CD4-positive, alpha-beta T cell treated with Interleukin-17A for 4 hours (primary cell): Measurements from ENCODE around the gene CACNA1C.

Experiments
- DNase-seq: peaks from one replicate; pipeline ENCODE4 v3.0.0-alpha.2; 2020; ENCODE audit warnings: mixed read lengths

CACNA1C gene

DNA sequence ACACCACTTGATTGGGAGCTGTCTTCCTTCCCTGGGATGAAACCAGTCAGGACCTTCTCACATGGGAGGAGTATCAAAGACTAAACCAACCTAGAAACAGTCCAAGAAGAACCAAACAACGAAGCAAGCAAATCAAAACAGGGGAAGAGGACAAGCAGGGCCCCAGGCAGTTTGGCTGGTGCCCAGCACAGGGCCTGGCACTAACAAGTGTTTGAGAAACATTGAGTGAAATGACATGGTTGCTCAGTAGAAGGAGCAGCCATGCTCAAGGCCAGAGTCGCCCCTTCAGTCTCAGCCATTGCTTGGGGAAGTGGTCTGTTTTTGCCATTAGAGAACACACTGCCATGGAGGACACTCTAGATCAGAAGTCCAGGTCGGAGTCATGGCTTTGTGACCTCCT lies 323.1 kb downstream of the CACNA1C start:
- no peak for DNase-seq

DNA sequence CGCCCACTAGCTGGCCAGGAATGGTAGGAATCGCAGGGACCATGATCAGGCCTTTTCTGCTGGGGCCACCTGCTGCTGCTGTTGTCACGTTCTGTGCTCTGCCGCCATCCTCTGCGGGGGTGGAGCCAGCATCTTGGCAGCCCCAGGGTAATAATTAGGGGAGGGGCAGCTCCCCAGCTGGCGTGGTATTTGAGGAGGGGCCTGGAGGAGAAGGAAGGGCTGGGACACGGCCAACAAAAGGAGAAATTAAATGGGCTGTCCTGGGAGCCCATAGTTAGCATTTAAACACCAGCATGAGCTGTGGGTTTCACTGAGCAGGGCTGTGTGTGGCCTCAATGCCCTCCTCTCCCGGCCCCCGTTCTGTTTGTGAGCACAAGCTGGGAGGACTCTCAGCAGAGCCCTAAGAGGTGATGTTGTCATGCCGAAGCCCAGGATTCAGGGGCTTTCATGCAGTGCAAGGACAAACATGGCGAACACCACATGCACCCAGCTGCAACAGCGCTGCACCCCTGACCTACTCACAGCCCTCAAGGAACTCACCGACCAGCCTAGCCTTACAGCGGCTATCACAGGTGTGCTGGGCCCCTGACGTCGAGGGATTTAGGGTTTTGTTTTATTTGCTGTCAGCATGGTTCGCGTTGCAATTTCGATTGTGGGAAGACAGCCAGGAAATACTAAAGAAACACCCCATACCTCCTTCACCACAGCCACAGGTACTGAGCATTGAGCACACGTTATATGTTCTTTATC lies 324.3 kb downstream of the CACNA1C start:
- DNase-seq: no peak

DNA sequence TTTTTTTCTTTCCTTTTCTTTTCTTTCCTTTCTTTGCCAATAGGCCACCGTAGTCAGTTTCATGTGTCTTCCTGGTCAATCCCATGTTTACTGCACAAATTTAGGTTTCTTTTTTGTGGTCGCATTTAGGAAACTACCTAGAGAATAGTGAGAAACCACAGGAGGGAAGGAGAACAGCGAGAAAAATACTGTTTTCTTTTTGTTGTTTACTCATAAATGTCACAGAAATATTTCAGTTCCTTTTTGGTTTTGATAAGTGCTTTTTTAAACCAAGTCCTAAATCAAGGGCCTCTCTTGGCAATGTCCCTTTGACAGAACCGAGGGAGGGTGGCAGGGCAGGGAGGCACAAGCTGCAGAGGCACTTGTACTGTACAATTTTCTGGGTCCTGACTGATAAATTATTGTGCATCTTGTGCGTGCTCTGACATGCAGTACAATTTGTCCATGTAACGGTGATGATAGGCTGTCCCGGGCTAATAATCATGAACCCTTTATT lies 326.1 kb downstream of the CACNA1C start:
- no peak for DNase-seq

DNA sequence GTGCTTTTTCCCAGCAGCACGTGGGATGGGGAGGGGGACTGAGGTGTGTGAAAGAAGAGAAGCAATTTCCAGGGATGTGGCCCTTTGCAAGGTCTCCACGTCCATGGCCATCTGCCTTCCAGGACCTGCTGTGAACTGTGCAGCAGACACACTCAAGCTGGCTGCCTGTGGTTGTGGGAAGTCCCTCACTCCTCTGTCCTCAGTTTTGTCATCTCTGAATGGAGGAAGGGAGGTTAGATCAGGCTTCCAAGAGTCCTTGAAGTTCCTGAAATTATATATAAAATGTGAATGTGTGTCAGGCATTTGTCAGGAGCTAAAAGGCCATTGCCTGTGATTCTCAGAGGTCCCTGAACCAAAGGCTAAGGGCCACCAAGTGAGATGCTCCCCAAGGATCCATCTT lies 328.2 kb downstream of the CACNA1C start:
- DNase-seq: no peak

DNA sequence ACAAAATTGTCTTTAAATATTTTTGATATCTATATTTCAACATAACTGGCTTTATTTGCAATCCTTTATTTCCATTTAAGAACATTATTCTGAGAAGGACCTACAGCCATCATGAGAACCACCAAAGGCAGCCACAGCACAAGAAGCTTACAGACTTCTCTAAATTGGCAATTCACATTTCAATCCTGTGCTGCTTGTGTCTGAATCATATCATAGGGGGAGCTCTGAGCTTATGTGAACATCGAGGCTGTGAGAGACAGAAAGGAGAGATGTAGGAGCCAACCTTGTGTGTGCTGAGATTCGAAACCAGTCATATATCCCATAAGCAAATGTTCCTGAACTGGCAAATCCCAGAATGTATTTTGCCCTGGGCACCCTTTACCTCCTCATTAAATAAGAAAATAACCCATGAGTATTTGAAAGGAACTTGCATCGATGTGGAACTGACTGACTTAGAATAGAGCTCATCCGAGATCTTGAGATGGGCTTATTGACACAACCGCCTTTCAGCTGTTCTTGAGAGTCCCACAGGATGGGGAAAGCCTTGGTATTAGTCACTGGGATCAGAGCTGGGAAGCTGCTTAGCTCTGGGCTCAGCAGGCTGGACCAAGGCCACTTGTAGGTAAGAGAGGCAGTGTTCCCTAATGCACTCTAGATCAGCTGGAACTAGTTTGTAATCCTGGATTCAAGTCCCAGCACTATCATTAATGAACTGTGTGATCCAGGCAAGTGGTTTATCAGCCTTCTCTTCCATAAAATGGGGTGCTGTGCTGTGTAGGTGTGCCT lies 329.8 kb downstream of the CACNA1C start:
- DNase-seq: no peak

DNA sequence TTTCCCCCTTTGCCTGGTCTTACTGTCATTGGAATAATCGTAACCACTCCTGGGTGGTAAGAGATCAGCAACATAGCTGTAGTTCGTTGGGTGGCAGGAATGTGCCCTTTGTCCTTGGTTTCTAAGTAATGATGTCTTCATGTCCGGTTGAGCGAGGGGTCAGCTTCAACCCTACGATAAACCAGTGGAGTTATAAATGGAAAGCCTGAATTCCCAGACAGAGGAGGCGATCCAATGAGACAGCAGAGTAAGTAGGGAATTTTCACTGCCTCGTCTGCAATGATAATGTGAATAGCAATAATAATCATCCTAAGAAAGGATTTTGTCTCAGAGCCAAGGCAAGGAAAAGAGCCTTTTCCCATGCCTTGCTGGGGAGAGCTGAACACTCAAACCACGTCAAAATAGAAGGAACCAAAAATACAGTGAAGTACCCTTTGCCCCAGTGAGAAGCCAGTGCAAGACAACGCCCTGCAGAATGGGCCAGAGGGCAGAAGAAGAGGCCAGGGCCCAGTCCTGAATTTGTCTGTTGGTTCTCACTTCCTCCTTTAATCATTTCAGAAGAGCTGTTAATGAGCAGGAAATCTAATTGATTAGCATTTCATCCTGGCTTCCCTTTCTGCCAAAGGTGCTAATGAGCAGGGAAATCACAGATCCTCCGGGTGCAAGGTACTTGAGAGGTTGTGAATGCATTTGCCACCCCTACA lies 330.7 kb downstream of the CACNA1C start:
- DNase-seq: no peak

DNA sequence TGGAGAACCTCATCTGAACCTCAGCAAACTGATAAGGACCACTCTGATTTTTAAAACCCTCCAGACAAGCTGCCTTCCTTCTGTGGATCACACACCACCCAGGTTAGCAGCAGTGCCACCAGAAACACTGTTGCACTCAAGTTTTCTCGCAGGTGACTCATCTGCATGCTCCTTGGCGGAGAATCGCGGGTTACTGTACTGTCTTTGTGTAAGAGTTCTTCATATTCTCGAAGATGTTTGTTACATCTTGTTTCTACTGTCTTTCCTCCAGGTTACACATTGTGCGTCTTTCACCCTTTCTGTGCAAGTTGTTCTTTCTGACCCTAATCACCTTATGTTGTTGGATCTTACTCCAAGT lies 331.2 kb downstream of the CACNA1C start:
- DNase-seq: no peak

DNA sequence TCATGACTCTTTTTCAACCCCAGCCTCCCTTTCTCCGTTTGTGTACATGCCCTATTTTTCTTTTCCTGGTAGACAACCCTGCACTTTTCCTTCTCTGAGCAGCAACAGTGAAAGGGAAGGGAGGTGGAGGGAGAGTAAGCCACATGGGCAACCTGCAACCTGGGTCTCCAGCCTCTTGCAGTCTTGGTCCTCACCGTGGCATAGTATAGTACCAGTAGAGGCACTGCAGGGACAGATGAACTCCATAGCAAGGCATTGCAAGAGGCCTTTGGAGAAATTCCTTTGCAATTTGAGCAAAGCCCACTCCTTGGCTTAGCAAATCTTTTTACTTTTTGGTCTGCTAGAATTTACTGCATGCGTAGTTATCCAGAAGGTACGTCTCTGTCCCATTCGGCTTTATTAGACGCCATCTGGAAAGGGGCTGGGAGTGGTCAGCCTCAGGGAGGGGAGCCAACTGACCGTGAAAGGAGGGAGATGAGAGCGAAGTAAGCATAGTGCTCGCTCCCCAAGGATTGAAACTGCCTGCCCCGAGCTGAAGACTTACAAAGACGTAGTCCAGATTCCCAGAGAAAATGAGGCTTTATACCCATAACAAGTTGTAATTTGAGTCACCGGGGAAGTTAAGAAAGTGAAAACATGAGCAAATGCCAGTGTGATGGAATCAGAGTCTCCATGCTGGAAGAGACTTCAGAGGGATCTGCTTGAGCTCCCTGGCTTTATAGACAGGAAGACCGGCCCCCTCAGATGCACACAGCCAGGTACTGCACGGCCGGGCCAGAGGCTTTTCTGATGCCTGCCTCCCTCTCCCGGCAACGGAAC lies 332.0 kb downstream of the CACNA1C start:
- DNase-seq: no peak

DNA sequence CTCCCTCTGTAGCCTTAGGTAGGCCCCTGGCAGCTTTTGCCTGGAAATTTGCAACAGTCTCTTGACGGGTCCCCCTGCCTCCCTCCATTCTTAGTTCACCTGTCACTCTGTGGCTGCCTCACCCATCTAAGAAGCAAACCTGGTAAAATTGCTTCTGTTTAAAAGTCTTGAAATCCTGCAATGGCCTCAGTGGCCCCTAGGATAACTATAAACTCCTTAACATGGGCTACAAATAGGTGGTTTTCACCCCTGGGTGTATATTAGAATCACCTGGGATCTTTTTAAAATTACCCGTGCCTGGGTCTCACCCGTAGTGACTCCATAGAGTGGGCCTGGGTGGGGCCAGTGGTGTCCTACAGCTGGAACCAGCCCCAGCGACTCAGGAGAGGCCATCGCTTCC lies 332.7 kb downstream of the CACNA1C start:
- no peak for DNase-seq

DNA sequence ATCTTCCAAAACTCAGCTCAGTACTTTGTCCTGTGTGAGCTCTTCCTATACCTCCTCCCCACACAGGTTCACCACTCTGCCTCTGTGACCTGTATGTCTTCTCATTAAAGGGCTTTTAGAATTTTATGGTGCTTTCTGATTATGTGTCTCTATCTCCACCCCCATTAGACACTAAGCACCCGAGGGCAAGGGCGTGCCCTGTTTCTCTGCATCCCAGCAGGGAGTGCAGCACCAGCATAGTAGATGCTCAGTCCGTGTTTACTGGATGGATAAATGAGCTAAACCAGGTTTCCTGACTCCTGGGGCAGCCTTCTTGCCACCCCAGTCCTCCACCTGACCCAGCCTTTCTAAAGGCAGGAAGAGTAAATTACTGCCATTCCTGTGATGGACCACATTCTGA lies 333.8 kb downstream of the CACNA1C start:
- no peak for DNase-seq

DNA sequence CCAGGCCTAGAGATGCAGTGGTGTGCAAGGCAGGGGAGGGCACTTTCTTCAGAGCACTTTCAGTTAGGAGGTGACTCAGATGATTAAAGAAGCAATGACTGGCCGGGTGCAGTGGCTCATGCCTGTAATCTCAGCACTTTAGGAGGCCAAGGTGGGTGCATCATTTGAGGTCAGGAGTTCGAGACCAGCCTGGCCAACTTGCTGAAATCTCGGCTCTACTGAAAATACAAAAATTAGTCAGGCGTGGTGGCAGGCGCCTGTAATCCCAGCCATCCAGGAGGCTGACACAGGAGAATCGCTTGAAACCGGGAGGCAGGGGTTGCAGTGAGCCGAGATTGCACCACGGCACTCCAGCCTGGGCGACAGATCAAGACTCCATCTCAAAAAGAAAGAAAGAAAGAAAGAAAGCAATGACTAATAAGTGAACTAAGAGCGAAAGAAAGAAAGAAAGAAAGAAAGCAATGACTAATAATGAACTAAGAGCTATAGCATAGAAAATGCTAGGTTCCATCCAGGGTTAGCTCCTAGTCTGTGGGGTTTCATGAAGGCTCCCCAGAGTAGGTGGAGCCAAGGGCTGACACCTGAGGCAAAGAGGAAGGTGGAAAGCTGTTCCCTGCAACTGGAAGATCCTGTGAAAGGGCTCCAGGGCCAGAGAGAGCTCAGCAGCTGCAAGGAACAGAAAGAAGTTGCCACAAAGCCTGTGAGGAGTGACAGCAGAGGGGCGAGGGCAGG lies 334.5 kb downstream of the CACNA1C start:
- no peak for DNase-seq

DNA sequence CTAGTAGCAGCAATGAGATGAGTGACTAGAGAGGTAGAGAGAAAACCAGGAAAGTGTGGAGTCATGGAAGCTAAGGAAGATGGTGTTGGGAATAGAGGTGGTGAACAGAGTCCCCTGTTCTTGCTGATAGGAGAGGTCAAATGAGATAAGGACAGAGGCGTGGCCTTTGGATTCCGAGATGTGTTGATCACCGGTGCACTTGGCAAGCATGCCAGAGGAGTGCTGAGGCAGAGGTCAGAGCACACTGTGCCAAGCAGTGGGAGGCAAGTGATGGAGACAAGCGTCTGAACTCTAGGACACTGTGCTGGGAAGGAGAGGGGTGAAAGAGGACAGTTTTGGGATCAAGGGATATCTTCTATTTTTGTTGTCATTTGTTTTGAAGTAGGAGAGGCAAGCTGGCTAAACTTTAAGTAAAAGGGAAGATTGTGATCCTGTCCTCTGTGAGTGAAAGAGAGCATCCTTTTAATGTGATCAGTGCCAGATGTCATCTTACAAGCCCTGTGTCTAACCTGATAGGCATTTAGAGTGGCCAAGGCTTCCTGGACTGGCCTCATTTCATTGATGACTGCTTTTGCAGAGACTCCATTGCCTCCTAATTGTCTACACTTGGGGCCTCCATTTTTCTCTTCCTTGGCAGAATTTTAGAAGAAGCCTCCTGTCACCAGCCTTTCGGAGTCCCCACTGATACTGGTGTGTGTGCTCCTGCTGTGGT lies 336.4 kb downstream of the CACNA1C start:
- DNase-seq: no peak

DNA sequence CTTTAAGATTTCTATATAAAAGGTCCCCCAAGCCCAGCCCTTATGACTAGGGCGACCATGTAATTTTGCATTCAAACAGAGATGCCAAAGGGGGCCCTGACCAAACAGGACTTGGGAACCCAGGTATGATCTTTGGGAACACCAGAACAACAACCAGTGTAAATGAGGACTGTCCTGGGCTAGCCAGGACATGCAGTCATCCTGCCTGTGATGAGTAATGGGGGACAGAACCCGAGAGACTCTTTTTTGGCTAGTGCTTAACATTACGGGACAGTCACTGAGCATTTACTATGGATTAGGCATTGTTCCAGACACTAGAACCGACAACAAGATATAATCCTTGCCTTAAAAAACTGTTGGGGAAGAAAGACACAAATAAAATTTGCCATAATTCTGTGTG lies 337.3 kb downstream of the CACNA1C start:
- DNase-seq: no peak

DNA sequence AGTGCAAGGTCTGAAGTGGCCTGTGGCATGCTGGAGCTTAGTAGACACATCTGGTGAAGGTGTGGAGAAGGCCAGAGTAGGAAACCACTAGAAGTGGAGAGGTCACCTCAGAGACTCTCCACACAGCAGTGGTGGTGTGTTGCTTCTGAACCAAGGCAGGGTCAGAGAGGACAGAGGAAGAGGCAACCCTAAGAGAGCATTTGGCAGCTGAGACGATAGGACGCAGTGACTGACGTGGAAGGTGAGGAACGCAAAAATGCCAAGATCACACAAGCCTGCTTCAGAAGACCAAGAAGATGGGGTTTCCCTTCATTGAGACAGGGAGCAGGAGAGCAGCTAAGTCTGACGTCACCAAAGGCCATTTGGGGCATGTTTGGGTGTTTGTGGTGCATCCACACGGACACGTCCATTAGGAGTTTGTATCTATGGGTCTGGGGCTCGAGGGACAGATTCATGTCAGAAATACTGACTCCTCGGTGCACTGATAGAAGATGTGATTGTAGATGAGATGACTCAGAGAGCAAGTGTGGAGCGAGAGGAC lies 338.1 kb downstream of the CACNA1C start:
- no peak for DNase-seq

DNA sequence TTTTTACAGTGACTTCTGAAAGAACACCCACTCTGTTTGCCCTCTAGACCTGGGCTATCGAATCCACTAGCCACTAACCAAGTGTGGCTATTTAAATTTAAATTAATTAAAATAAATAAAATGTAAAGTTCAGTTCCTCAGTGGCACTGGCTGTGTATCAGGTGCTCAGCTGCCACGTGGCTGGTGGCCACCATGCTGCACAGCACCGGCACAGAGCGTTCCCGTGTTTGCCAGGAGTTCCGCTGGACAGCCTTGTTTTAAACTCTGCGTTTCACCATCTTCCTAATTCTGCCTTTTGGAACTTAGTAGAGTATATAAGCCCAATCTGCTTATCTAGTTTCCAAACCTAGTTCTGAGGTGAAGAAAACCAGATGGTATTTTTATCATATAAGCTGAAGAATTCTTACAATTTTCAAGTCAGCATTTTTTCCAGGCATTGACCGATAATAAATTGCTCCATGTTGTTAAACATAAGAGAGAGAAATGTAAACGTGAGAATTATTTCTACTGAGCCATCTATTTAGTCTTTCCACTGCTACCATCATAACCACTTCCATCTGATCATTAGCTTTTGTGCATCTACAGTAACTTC lies 339.0 kb downstream of the CACNA1C start:
- DNase-seq: no peak

DNA sequence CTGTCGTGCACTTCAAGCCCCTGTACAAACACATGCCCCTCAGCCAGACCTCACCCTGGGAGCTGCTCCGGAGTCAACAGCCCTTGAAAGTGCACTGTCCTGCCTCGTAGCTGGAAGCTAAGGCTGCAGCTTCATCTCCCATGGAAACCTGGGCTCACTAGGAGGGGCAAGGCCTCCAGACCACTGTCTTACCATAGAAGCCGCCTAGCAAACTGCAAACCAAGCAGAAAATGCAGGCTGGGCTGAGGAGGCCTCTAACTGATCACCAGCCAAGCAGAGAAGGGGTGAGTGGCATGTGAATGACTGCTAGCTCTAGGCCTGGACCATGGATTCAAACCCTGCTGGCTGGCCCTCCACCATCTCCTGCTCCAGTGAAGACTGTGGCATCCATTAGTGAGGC lies 340.2 kb downstream of the CACNA1C start:
- no peak for DNase-seq

DNA sequence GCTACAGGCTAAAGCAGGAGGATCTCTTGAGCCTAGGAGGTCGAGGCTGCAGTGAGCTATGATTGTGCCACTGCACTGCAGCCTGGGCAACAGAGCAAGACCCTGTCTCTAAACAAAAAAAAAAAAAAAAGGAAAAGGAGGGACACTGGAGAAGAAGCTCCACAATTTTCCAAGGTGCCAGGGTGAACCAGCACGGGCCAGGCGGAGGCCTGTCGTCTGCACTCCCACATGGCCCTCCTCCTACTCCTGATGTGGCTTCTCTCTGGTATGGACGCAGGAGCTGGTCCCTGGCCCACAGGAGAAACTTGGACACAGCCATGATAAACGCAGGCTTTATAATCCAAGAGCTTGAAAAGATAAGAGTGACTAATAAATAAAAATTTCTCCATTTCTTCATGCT lies 341.2 kb downstream of the CACNA1C start:
- no peak for DNase-seq

DNA sequence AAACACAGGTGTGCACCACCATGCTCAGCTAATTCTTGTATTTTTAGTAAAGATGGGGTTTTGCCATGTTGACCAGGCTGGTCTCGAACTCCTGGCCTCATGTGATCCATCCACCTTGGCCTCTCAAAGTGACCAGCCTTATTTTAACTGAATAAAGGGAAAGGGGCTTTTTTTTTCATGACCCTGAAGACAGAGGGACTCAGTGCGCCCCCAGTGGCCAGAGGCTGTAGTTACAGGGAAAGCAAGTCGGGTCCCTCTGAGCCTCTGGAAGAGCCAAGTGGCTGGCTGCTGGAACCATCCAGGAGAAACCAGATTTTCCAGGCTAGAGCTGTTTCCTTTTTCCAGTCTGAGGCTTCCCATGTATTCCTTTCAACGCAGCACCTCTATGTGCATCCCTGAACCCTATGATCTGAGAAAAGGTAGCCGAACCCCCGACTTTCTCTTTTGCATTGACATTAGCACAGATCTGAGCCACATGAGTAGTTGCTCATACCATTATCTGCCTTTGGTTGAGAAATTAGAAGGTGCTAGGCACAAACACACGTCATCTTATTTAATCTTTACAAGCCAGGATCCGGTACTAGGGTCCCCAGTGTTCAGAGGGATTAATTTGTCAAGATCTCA lies 342.7 kb downstream of the CACNA1C start:
- DNase-seq: peak; percentile 38

DNA sequence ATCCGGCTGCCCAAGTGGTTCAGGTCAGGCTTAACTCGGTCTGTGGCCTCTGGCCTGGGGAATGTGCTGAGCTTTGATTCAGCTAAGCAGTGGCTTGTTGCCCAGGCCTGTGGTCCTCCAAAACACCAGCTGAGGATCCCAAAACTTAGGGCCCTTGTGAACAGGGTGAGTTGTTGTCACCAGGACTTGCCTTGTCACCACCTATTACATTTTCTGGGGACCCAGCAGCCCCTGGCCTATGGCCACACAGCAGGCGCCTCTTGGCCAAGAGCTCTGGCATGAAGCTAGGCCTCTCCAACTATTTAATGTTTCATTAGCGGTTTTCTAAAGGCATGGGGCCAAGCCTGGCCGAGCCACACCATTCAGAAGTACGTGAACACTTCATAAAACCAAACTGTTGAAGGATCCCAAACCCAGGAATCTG lies 343.7 kb downstream of the CACNA1C start:
- no peak for DNase-seq

DNA sequence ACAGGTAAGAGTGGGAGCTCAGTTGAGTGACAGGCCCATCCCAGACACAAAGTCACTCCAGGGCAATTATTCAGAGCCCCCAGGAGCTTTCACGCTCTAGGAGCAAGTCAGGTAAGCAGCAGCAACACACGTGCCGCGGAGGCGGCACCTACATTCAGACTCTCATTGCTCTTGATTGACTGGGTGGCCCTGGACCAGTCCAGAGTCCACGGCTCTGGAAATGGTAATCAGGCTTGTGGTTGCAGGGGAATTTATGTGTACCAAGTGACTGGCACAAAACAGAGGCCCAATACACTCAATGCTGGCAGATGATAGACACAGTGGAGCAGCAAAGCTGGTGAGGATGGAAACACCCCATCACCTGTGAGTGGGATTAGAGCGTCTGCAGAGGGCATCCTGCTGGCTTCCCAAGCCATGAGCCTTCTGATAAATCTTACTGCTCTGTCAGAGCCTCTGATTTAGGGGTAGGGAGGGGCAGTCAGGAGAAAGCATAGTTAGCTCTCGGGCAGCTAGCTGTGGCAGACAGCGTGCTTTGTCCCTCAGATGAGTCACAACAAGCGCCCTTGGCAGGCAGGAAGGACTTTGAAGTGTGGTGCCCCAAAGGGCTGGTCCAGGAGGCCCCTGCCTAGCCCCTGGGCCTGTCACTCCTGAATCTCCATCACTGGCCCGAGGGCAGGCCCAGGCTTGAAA lies 344.7 kb downstream of the CACNA1C start:
- no peak for DNase-seq
